A673 (cell line): Measurements from ENCODE around the gene FGFBP3. TPM values are rescaled to one million over a fixed set of nuclear protein-coding genes. Genes with fewer than 3 reads are reported as not detected.

Experiments
- BruUV-seq: library from RNA; stranded (reverse); fragments of 400-500 nt; replicated peaks from 2 replicates; lab custom pipeline; 2021; lab: Mats Ljungman, UMichigan
- CTCF ChIA-PET: fragments of 300-600 bp; sonication (Branson Sonifier 250); formaldehyde crosslinking; loops from one replicate; lab custom pipeline; 2022; ENCODE audit warnings: antibody characterized with exemption; lab: Charles Lee
- POLR2A ChIA-PET: fragments of 300-600 bp; sonication (Branson Sonifier 250); formaldehyde crosslinking; loops from one replicate; lab custom pipeline; 2022; ENCODE audit warnings: antibody characterized with exemption; ENCODE audit not compliant: low non-redundant PET; lab: Charles Lee
- DNase-seq: peaks from one replicate; pipeline ENCODE4 v3.0.0-alpha.2; 2015; ENCODE audit warnings: low spot score
- H3K27ac ChIP-seq: fragments of 200-600 bp; sonication (generic); 2 replicates; pipeline ENCODE4 v1.5.1; 2016; ENCODE audit warnings: mixed run types, low read depth, mild to moderate bottlenecking, mixed read lengths, antibody characterized with exemption, low read length; ENCODE audit not compliant: poor library complexity, severe bottlenecking
- H3K27me3 ChIP-seq: fragments of 200-600 bp; sonication (generic); replicated peaks from 2 replicates; pipeline ENCODE4 v1.6.1; 2017; ENCODE audit warnings: mixed run types, low read depth, mild to moderate bottlenecking, mixed read lengths, antibody characterized with exemption, low read length; ENCODE audit not compliant: insufficient read depth, poor library complexity
- H3K36me3 ChIP-seq: fragments of 200-600 bp; sonication (generic); 2 replicates; pipeline ENCODE4 v1.6.1; 2016; ENCODE audit warnings: mixed run types, mild to moderate bottlenecking, mixed read lengths, antibody characterized with exemption, low read length; ENCODE audit not compliant: insufficient read depth, poor library complexity, severe bottlenecking
- H3K4me1 ChIP-seq: fragments of 200-600 bp; sonication (generic); 2 replicates; pipeline ENCODE4 v1.6.1; 2017; ENCODE audit warnings: mixed run types, mild to moderate bottlenecking, mixed read lengths, antibody characterized with exemption, low read length; ENCODE audit not compliant: insufficient read depth, poor library complexity, severe bottlenecking
- H3K4me3 ChIP-seq: fragments of 200-600 bp; sonication (generic); 2 replicates; pipeline ENCODE4 v1.5.1; 2016; ENCODE audit warnings: low read depth, mixed run types, mild to moderate bottlenecking, mixed read lengths, low read length; ENCODE audit not compliant: poor library complexity, severe bottlenecking
- H3K9me3 ChIP-seq: fragments of 200-600 bp; sonication (generic); 2 replicates; pipeline ENCODE4 v1.6.1; 2016; ENCODE audit warnings: mixed run types, low read depth, mild to moderate bottlenecking, mixed read lengths, antibody characterized with exemption, low read length; ENCODE audit not compliant: poor library complexity, severe bottlenecking
- EZH2 ChIP-seq: fragments of 200-600 bp; sonication (generic); IDR thresholded peaks from 2 replicates; pipeline ENCODE4 v1.6.1; 2017; ENCODE audit warnings: borderline replicate concordance, low read depth, mild to moderate bottlenecking, mixed read lengths, antibody characterized with exemption, low read length; ENCODE audit not compliant: poor library complexity, severe bottlenecking
- intact Hi-C: fragments of 100-400 bp; cut with micrococcal nuclease; formaldehyde crosslinking; loops from one replicate; pipeline ENCODE4 v1.10.0; 2022; ENCODE audit not compliant: unreplicated experiment
- total RNA-seq: library from RNA; stranded (reverse); gene quantifications from 2 replicates; pipeline ENCODE4 v1.2.3, GENCODE V29; 2021
- TF ChIP-seq, protein P1 (sequence below): fragments of 300-800, 200-600 bp; sonication (generic); conservative IDR thresholded peaks from 2 replicates; pipeline ENCODE4 v1.5.1; 2017; ENCODE audit warnings: low read depth, mild to moderate bottlenecking, antibody characterized with exemption, low read length, moderate library complexity, mixed read lengths

FGFBP3 gene
- total RNA-seq, 1 experiment from 2014 or later, result 5.7 TPM

DNA sequence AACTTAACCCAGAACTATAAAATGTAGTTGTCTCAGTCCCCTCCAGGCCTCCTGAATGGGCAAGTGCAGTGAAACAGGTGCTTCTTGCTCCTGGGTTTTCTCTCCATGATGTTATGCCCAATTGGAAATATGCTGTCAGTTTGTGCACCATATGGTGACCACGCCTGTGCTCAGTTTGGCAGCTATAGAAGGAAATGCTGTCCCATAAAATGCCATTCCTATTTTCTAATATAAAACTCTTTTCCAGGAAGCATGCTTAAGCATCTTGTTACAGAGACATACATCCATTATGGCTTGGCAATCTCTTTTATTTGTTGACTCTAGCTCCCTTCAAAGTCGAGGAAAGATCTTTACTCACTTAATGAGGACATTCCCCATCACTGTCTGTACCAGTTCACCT is 45.2 kb downstream of the FGFBP3 start:
- ChIA-PET CTCF (interaction anchor here (0.6 kb wide), 1 partner anchor 815 kb away, joined by 3 read pairs; no protein-coding TSS in a partner anchor), POLR2A (no interaction called here)
- H3K4me1 ChIP-seq, result no peaks in the 10 kb centered on the region
- intact Hi-C loops, result no loop called here
- TF ChIP-seq EZH2, result no peak
- TF ChIP-seq, protein P1, sequence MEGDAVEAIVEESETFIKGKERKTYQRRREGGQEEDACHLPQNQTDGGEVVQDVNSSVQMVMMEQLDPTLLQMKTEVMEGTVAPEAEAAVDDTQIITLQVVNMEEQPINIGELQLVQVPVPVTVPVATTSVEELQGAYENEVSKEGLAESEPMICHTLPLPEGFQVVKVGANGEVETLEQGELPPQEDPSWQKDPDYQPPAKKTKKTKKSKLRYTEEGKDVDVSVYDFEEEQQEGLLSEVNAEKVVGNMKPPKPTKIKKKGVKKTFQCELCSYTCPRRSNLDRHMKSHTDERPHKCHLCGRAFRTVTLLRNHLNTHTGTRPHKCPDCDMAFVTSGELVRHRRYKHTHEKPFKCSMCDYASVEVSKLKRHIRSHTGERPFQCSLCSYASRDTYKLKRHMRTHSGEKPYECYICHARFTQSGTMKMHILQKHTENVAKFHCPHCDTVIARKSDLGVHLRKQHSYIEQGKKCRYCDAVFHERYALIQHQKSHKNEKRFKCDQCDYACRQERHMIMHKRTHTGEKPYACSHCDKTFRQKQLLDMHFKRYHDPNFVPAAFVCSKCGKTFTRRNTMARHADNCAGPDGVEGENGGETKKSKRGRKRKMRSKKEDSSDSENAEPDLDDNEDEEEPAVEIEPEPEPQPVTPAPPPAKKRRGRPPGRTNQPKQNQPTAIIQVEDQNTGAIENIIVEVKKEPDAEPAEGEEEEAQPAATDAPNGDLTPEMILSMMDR, result no peak
- DNase-seq, result no peak
- no peaks in the 10 kb centered on the region for H3K9me3 ChIP-seq
- BruUV-seq, result no TSS peak
- no peak overlapping the region for H3K27ac ChIP-seq
- H3K4me3 ChIP-seq, result no peak overlapping the region
- H3K27me3 ChIP-seq, result no peaks in the 10 kb centered on the region
- H3K36me3 ChIP-seq, result peaks cover 37% of the 10 kb centered on the region

DNA sequence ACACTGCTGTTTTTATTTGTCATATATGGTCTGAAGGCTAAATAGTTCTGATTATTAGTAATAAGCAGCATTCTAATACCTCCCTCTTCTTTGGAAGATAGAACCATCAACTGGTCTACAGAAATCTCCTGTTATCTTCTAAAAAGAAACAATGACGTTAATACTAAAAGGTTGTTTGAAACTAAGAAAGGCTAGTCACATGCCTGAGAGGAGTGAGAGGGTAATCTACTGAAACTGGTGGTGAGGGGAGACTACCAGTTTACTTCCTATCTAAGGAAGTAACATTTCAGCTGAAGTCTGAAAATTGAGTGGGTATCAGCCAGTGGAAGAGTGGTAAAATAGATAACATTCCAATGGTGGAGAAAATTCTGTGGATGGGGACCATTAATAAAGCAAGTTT is 48.4 kb downstream of the FGFBP3 start:
- ChIA-PET POLR2A (no interaction called here), CTCF (no interaction called here)
- no peaks in the 10 kb centered on the region for H3K9me3 ChIP-seq
- H3K27ac ChIP-seq, result no peak overlapping the region
- peaks cover 60% of the 10 kb centered on the region for H3K36me3 ChIP-seq
- H3K4me3 ChIP-seq, result no peak overlapping the region
- BruUV-seq, result no TSS peak
- intact Hi-C loops, result no loop called here
- no peaks in the 10 kb centered on the region for H3K27me3 ChIP-seq
- no peaks in the 10 kb centered on the region for H3K4me1 ChIP-seq
- DNase-seq, result no peak
- TF ChIP-seq EZH2, result no peak
- TF ChIP-seq, protein P1, result no peak

DNA sequence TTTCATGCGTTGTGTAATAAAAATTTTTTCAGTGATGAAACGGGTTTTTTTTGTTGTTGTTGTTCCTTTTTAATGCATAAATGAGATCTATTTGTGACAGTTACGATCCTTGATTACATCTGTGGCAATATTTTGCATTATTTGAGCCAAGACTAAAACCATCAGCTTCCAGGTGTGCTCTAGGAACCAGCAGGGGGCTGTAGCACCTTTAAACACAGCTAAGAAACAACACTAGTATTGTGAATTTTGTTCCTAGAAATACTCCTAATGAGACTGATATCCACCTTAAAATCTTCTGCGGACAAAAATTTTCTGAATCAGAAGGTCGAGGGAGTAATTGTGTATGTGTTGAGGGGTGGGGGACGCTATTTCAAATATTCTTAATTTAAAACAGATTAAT is 52.6 kb downstream of the FGFBP3 start:
- TF ChIP-seq, protein P1, result no peak
- TF ChIP-seq EZH2, result no peak
- ChIA-PET POLR2A (no interaction called here), CTCF (no interaction called here)
- no peaks in the 10 kb centered on the region for H3K4me1 ChIP-seq
- DNase-seq, result no peak
- no TSS peak for BruUV-seq
- H3K9me3 ChIP-seq, result no peaks in the 10 kb centered on the region
- intact Hi-C loops, result no loop called here
- H3K4me3 ChIP-seq, result no peak overlapping the region
- no peaks in the 10 kb centered on the region for H3K27me3 ChIP-seq
- H3K27ac ChIP-seq, result no peak overlapping the region
- peaks cover 53% of the 10 kb centered on the region for H3K36me3 ChIP-seq

Other genes with a start within 250 kb of the FGFBP3 start
- 38.1 and 39.4 TPM in 2 replicates for gene TNKS2, start 111.1 kb downstream of the FGFBP3 start, total RNA-seq
- 42.3 and 43.4 TPM in 2 replicates for gene BTAF1, start 14.3 kb upstream of the FGFBP3 start, total RNA-seq